Right lung (tissue), 10 donors: ENCODE data around the gene BTAF1. TPM values are rescaled to one million over a fixed set of nuclear protein-coding genes. Genes with fewer than 3 reads are reported as not detected.
A peak's percentile ranks its signal among the peaks of the same experiment; 100 is the strongest.
"Not testable (repeated sequence)": the region's sequence is repeated elsewhere in the genome, so short reads cannot be mapped to it uniquely, and the experiment has no call there.

Source experiments
- DNase-seq, 2 donors: peaks; one replicate each; pipeline ENCODE4 v3.0.0-alpha.2; 2013
- long read RNA-seq, 8 donors: transcript quantifications; one replicate each; lab custom pipeline, GENCODE V29; 2026
- polyA plus RNA-seq, 5 donors: library from polyadenylated mRNA; unstranded; fragments of 120-200 nt; gene quantifications; one replicate each; pipeline versions ENCODE4 v1.2.1 to v1.2.3, GENCODE V29; 2013; ENCODE audit warnings: inconsistent platforms in 1 of 5, low replicate concordance in 1 of 5; ENCODE audit not compliant: insufficient read length in 5 of 5, insufficient read depth in 1 of 5

BTAF1 gene
- 10 to 100 TPM; 34.2 to 61.6 (median 55.2) TPM for polyA plus RNA-seq
- long read RNA-seq, donor 1, partial matches to known transcripts = 24 of 24 reads
- long read RNA-seq, donor 1, other reads (novel, unspliced or antisense) = 0 of 24 reads
- long read RNA-seq, donor 2 = 0 reads
- long read RNA-seq, donor 3 = 0 reads
- long read RNA-seq, donor 4, full-length matches to known transcripts = 2 of 9 reads
- long read RNA-seq, donor 4, partial matches to known transcripts = 7 of 9 reads
- long read RNA-seq, donor 4, other reads (novel, unspliced or antisense) = 0 of 9 reads
- long read RNA-seq, donor 5, partial matches to known transcripts = 5 of 5 reads
- long read RNA-seq, donor 5, other reads (novel, unspliced or antisense) = 0 of 5 reads
- long read RNA-seq, donor 6, partial matches to known transcripts = 18 of 18 reads
- long read RNA-seq, donor 6, other reads (novel, unspliced or antisense) = 0 of 18 reads
- long read RNA-seq, donor 7, partial matches to known transcripts = 10 of 10 reads
- long read RNA-seq, donor 7, other reads (novel, unspliced or antisense) = 0 of 10 reads
- long read RNA-seq, donor 8 = 0 reads

- DNase-seq = peak; percentile 96
These were observed at the start of gene BTAF1 for GRCh38 chr10:91923371-91924211. BTAF1 (plus strand) TSS chr10:91923770; CDS start chr10:91924077, 307 bp downstream.

DNA sequence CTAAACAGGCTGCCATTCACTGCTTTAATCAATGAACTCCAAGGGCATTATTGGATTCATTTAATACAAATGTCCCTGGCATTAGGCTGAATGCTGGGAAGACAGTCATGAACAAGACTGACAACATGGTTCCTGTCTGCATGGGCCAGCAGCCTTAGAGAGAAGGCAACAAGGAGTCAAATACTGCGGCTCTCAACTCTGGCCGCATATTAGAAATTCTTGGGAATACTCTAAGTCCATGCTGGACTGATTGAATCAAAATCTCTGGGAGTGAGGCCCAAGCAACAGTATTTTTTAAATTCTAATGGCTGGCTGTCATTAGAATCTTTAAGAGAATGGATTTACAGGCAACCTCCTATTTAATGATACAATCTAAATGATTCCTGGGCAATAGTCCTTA, 48.4 kb upstream of the BTAF1 start:
- DNase-seq = no peak

- DNase-seq = no peak
These were observed 47.8 kb upstream of the BTAF1 start for GRCh38 chr10:91875779-91876178.

GRCh38 chr10:91879515-91880170, 43.9 kb upstream of the BTAF1 start:
- no peak for DNase-seq

DNA sequence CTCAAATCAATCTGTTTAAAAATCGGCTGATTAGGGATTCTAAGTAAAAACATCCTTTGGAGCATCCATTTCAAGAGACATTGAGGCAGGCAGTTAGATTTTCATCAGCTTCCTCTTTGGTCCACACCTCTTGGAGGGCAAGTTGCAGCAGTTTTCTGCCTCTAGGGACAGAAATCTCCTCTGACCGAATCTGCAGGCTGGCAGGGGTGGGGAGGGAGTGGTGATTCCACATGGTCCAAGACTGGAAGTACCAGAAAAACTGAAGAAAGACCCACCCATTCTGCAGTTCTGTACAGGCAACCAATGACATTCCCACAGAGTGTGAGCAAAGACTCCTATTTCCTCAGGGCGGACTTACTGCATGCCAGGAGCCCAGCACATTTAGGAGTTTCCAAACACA, 43.3 kb upstream of the BTAF1 start:
- no peak for DNase-seq

DNA sequence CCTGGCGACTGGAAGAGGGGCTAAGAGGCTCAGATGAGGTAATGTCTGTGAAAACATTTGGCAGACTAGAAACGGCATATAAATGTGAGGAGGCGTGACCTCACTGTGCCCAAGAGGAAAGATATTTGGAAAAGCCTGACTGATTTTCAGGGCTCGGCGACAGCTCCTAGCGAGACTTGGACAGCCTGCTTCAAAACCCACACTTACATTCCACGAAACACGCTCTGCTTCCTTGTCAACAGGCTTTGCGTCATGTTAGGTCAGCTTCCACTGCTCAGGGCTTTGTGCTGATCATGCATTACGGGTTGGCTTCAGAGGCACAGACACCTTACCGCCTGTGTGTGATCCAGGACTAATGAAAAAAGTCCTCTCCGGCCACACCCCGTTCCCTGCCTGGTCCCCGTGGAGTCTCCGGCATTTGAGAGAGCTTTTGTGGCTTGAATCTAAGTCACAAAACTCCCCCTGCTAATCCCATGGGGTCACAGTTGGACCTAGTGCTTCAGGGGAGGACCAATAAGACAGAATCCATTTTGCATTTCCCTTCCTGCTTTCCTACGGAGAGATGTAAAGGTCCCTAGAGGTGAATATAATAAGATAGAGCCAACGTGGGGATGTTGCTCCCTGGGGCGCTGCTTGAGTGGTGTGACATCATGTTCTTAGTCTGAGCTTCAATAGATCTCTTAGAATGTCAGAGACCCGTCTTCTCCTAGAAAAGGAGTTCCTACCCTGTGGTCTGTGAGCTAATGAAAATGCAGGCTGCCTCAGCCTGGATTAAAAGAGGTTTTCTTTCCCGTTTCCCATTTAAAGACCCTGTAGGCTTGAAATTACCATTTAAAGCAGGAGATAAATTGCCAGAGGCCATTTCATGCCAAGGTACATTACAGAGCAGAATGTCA, 39.8 kb upstream of the BTAF1 start:
- peak; percentile 55 to 63 for DNase-seq

DNA sequence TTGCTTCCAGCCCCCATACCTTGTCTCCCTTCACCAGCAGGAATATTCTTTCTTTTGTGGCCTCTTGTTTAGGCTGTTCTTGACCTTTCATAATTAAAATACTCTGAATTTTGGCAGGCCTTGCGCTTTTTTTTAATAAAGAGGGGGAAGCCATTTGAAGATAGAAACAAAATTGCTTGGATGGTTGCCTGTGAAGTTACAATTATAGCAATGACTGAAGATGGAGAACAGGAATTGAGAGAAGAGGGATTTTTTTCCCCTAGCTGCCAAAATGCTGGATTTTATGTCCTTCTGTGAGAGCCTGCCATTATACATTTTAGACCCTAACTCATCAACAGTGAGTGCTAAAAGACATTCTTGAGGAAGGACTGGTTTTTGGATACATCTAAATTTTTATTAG, 39.0 kb upstream of the BTAF1 start:
- DNase-seq = peak in 1 of 2 donors; percentile 19

- DNase-seq = no peak
These were observed 38.0 kb upstream of the BTAF1 start for GRCh38 chr10:91885362-91886079.

- DNase-seq = no peak
These were observed 36.7 kb upstream of the BTAF1 start for GRCh38 chr10:91886954-91887271.

DNA sequence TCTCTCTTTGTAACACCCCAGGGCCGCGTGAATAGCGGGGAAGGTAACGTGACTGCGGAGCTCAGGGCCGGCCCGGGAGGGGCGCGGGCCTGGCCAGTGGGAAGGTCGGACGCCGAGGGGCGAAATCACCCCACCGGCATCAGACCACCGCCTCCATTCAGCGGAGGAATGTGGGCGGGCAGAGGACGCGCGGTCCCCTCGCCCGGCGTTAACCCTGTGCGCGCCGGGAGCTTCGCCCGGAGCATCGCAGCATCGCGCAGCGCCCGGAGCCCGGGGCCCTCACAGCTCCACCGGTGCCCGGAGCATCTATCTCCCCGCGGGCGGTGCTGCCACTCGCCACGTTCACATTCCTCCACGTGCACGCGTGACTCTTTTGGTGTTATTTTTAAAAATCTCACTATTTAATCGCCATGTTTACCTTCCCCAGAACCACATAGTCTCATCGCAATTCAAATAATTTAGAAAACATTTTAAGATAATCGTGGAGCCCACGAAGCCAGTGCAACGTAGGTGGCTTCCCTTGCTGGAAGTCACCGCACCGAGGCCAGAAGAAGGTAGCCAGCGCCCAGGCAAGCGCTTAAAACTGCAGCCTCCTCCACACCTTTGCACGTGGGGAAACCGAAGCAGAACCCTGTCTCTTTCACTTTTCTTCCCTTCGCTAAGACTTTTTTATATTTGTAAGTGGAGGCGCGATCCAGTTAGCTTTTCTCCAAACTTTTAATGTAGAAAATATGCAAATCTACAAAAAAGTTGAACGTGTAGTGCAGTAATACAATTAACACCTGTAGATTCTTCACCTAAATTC, 36.1 kb upstream of the BTAF1 start:
- DNase-seq = peak; percentile 47 to 51

GRCh38 chr10:91891125-91892001, 32.2 kb upstream of the BTAF1 start:
- no peak for DNase-seq

DNA sequence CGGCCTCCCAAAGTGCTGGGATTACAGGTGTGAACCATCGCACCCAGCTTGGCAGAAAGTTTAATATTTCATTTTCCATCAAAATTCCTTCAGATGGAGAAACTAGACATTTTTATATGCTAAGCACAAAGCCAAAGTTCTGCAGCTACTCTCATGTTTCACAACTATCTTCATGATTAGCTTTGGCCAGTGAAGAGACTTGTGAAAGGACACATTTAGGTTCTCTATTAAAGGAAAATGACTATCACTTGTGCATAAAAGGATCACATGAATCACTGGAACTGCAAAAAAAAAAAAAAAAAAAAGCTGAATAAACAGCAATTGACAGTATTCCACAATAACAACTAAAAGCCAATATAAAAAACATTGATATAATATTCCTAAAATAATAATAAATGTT, 30.5 kb upstream of the BTAF1 start:
- no peak for DNase-seq

GRCh38 chr10:91894261-91894685, 29.3 kb upstream of the BTAF1 start:
- not testable (repeated sequence) for DNase-seq

GRCh38 chr10:91896212-91896756, 27.3 kb upstream of the BTAF1 start:
- DNase-seq = no peak

GRCh38 chr10:91897421-91897820, 26.1 kb upstream of the BTAF1 start:
- no peak for DNase-seq

DNA sequence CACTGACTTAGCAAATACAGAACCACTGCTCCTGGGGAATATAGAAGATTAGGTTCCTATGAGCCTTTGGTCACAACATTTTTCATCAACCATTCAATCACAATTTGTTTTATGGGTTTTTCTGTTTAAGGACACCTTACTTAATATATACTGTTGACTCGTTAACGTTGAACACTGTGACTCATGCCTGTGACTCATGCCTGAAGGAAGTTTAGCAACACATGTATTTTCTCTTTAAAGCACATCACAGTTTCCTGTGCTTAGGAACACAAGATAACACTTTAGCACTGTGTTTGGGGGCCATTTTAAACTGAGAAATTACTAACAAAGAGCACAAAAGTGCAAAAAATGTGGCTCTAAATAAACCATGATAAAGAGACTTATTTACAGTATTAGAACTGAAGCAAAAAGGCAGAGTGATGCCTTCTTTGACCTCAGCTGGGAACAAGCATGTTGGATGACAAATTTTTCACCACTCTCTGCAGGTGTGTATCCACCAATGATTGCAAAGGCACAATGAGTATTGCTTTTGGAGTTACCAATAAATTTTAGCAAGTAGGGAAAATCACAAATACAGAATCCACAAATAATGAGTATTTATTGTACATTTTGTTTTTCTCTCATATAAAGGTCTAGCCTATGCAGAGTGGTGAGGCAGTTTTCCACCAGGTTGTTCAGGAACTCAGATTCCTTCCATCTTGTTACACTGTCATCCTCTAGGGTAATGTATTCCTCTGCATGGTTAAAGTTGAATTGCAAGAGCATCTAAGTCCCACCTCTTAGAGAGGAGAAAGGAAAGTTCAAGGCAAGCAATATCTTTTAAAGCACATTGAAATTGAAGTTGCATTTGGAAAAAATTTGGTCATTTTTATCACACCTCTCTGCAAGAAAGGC, 21.5 kb upstream of the BTAF1 start:
- DNase-seq = no peak

GRCh38 chr10:91907033-91907594, 16.5 kb upstream of the BTAF1 start:
- DNase-seq = no peak
